NCI-H82 (cell line): Measurements from ENCODE around the gene THRAP3.

ENCODE experiments used
- DNase-seq: peaks from one replicate; lab custom pipeline; 2025; lab: John Stamatoyannopoulos, UW

Gene THRAP3

GRCh38 chr1:36323636-36324352 lies 99.6 kb downstream of the THRAP3 start, which contains the start of gene EVA1B:
TSS of gene EVA1B (minus strand) at chr1:36323645. CDS start at chr1:36323037, 608 bp downstream.
- DNase-seq: peak; percentile 61

- no peak for DNase-seq
Observed at GRCh38 chr1:36324353-36324703, 100.1 kb downstream of the THRAP3 start.

- no peak for DNase-seq
Observed at GRCh38 chr1:36326499-36326898, 102.3 kb downstream of the THRAP3 start.

GRCh38 chr1:36327421-36328087 lies 103.3 kb downstream of the THRAP3 start:
- DNase-seq: no peak

GRCh38 chr1:36328088-36328480 lies 103.8 kb downstream of the THRAP3 start:
- no peak for DNase-seq

- DNase-seq: peak; percentile 40
Observed at GRCh38 chr1:36328713-36329112, 104.5 kb downstream of the THRAP3 start.

- DNase-seq: no peak
Observed at GRCh38 chr1:36329817-36330216, 105.6 kb downstream of the THRAP3 start.

GRCh38 chr1:36330940-36331339 lies 106.7 kb downstream of the THRAP3 start:
- DNase-seq: peak; percentile 80

GRCh38 chr1:36337830-36338229 lies 113.6 kb downstream of the THRAP3 start:
- no peak for DNase-seq

- no peak for DNase-seq
Observed at GRCh38 chr1:36339215-36339614, 115.0 kb downstream of the THRAP3 start.

- no peak for DNase-seq
Observed at GRCh38 chr1:36339615-36340014, 115.4 kb downstream of the THRAP3 start.

- DNase-seq: no peak
Observed at GRCh38 chr1:36341626-36342320, 117.5 kb downstream of the THRAP3 start.

- DNase-seq: peak; percentile 63
Observed at GRCh38 chr1:36342426-36343185, 118.4 kb downstream of the THRAP3 start.

- DNase-seq: no peak
Observed at GRCh38 chr1:36343651-36344394, 119.6 kb downstream of the THRAP3 start.

- DNase-seq: no peak
Observed at GRCh38 chr1:36344395-36344680, 120.1 kb downstream of the THRAP3 start.

- DNase-seq: no peak
Observed at GRCh38 chr1:36345353-36345752, 121.1 kb downstream of the THRAP3 start.

GRCh38 chr1:36346741-36347370 lies 122.6 kb downstream of the THRAP3 start:
- DNase-seq: no peak

GRCh38 chr1:36349241-36349671 lies 125.0 kb downstream of the THRAP3 start:
- no peak for DNase-seq

GRCh38 chr1:36349839-36350238 lies 125.6 kb downstream of the THRAP3 start:
- no peak for DNase-seq

- no peak for DNase-seq
Observed at GRCh38 chr1:36350659-36351226, 126.5 kb downstream of the THRAP3 start.
